SU-DHL-6 (cell line): ENCODE results near the gene BLCAP.

Experiments used
- CTCF ChIP-seq: fragments of 200-600 bp; sonication (generic); IDR thresholded peaks from one replicate; pipeline ENCODE4 v1.5.1; 2017; ENCODE audit warnings: antibody characterized with exemption, mild to moderate bottlenecking, low read length, moderate library complexity; ENCODE audit not compliant: insufficient read depth, poor library complexity, severe bottlenecking
- EZH2phosphoT487 ChIP-seq: fragments of 200-600 bp; sonication (generic), shearing (Covaris generic); conservative IDR thresholded peaks from 2 replicates; pipeline ENCODE4 v1.6.1; 2018; ENCODE audit warnings: mild to moderate bottlenecking, antibody characterized with exemption, low read length, moderate library complexity, mixed read lengths

- TF ChIP-seq CTCF (no peak), EZH2phosphoT487 (no peak)
These were observed 13.7 kb upstream of the BLCAP start for GRCh38 chr20:37541326-37541725.
